Mesendoderm (in vitro differentiated cells): Measurements from ENCODE around the gene MKKS.

Source experiments
- DNase-seq: peaks from one replicate; pipeline ENCODE4 v3.0.0; 2013
- H2AK5ac ChIP-seq: 2 replicates; pipeline ENCODE4 v1.6.1; 2013; ENCODE audit warnings: low read length, inconsistent platforms
- H2BK120ac ChIP-seq: 2 replicates; pipeline ENCODE4 v1.6.1; 2013; ENCODE audit warnings: low read depth, mild to moderate bottlenecking, low read length, moderate library complexity, mixed read lengths
- H2BK15ac ChIP-seq: replicated peaks from 2 replicates; pipeline ENCODE4 v1.6.1; 2013; ENCODE audit warnings: low read depth, mild to moderate bottlenecking, moderate library complexity
- H2BK5ac ChIP-seq: 2 replicates; pipeline ENCODE4 v1.6.1; 2013; ENCODE audit warnings: low read length, inconsistent platforms
- H3K18ac ChIP-seq: 2 replicates; pipeline ENCODE4 v1.6.1; 2013; ENCODE audit warnings: mild to moderate bottlenecking, low read length, mixed read lengths
- H3K23ac ChIP-seq: one replicate; pipeline ENCODE4 v1.6.1; 2013; ENCODE audit warnings: low read length
- H3K27ac ChIP-seq: 2 replicates; pipeline ENCODE4 v1.5.1; 2013; ENCODE audit warnings: low read depth, mild to moderate bottlenecking, inconsistent platforms, low read length, moderate library complexity
- H3K27me3 ChIP-seq: 2 replicates; pipeline ENCODE4 v1.6.1; 2013; ENCODE audit warnings: low read length, control low read depth, mild to moderate bottlenecking, inconsistent platforms; ENCODE audit not compliant: insufficient read depth, poor library complexity
- H3K36me3 ChIP-seq: 2 replicates; pipeline ENCODE4 v1.6.1; 2013; ENCODE audit warnings: low read length, inconsistent platforms; ENCODE audit not compliant: control insufficient read depth, insufficient read depth
- H3K4ac ChIP-seq: one replicate; pipeline ENCODE4 v1.6.1; 2013; ENCODE audit warnings: low read depth, mild to moderate bottlenecking, low read length, moderate library complexity
- H3K4me1 ChIP-seq: 2 replicates; pipeline ENCODE4 v1.6.1; 2013; ENCODE audit warnings: low read depth, low read length, inconsistent platforms; ENCODE audit not compliant: control insufficient read depth
- H3K4me2 ChIP-seq: 2 replicates; pipeline ENCODE4 v1.6.1; 2013; ENCODE audit warnings: low read length
- H3K4me3 ChIP-seq: 2 replicates; pipeline ENCODE4 v1.5.1; 2013; ENCODE audit warnings: mild to moderate bottlenecking, low read length
- H3K56ac ChIP-seq: one replicate; pipeline ENCODE4 v1.6.1; 2013; ENCODE audit warnings: low read length
- H3K79me1 ChIP-seq: 2 replicates; pipeline ENCODE4 v1.6.1; 2013; ENCODE audit warnings: low read length, inconsistent platforms
- H3K79me2 ChIP-seq: 2 replicates; pipeline ENCODE4 v1.6.1; 2013; ENCODE audit warnings: mild to moderate bottlenecking, low read length; ENCODE audit not compliant: control insufficient read depth, insufficient read depth
- H3K9ac ChIP-seq: 2 replicates; pipeline ENCODE4 v1.6.1; 2013; ENCODE audit warnings: low read length, inconsistent platforms
- H4K5ac ChIP-seq: one replicate; pipeline ENCODE4 v1.6.1; 2013; ENCODE audit warnings: low read length
- H4K8ac ChIP-seq: one replicate; pipeline ENCODE4 v1.6.1; 2013; ENCODE audit warnings: low read depth, mild to moderate bottlenecking, control low read depth, low read length, moderate library complexity
- WGBS: extraction: QIAGEN DNeasy Blood & Tissue Kit; methylation state at CpG from one replicate; pipeline ENCODE4 v1.1.7; 2013; ENCODE audit warnings: low lambda C conversion rate, missing lambda C conversion rate; ENCODE audit not compliant: insufficient coverage; ENCODE audit errors: extremely low coverage; 5-methylcytosine and 5-hydroxymethylcytosine counted together

The MKKS gene

DNA sequence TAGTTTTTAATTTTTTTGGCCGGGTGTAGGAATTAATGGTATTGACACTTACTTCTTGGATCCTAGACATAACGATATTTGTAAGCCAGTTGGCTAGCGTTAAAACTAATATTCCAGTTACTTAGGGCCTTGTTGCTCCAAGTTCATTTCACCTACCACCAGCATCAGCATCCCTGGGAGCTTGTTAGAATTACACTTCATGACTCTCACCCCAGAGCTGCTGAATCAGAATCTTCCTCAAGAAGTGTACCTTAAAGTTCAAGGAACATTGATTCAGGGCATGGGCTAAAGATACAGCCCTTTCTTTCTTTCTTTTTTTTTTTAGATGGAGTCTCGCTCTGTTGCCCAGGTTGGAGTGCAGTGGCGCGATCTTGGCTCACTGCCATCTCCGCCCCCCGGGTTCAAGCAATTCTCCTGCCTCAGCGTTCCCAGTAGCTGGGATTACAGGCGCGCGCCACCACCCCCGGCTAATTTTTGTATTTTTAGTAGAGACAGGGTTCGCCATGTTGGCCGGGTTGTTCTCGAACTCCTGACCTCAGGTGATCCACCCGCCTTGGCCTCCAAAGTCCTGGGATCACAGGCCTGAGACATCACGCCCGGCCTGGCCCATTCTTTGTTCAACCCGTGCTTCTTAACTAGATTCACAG, 2.2 kb upstream of the MKKS start:
- DNase-seq = no peak
- no peak overlapping the region for H3K9ac ChIP-seq

DNA sequence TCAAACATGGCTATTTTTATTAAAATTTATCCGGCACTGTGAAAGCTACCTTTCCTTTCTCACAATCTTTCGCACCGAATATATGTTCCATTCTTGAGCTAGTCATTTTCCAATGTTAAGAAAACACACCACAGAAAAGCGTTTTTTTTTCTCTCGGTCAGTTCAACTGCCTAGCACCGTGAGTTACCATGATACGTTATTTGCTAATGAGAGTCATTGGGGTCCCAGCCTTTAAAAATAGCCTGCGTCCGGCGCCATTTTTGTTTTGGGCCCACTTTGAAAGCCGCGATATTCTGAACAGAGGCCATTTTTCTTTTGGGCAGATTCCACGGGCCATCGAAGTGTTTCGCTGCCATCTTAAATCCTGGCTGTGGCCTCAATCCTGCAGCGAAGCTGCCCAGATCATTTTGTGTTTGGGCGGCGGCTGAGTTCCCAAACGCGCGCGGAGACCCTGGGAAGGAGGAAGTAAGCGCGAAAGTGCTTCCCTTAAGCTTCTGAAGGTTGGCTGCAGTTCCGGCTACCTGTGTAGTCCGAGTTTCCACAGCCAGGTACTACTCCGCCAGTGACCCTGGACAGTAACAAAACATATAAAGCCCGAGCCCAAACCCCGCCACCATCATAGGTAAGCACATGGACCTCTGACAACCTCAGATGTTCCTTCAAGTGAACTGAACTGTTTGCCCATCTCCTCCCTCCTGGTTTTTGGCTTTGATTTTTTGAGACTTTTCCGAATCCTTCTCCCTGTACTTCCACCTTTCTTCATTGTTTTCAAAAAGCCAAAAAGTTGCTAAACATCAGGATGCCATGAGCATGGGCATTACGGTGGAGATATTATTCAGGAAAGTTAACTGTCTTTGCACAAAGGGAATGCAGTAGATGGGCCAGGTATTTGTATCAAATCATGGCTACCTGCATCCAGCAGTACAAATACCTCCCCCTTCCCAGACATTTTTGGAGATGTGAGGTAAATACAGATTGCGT, 1.1 kb upstream of the MKKS start, which contains the start of gene SLX4IP:
Gene SLX4IP (plus strand): TSS at position 474 of the 981 bp plus-strand sequence. CDS start 22,900 bp downstream, outside the sequence.
- peak within 1 kb of the TSS; percentile 43 for H3K27ac ChIP-seq
- H3K9ac ChIP-seq = peak within 1 kb of the TSS; percentile 91
- WGBS = no CpG with 5 or more reads among the region's 32 CpGs
- H3K23ac ChIP-seq = no peak within 1 kb of the TSS
- peak within 1 kb of the TSS; percentile 96 for H3K56ac ChIP-seq
- peak; percentile 99 for DNase-seq
- H2BK120ac ChIP-seq = no peak within 1 kb of the TSS
- peak within 1 kb of the TSS; percentile 82 for H3K4me3 ChIP-seq
- H3K79me1 ChIP-seq = peaks cover 12% of the 10 kb centered on the region
- H2BK15ac ChIP-seq = no peak within 1 kb of the TSS
- H3K79me2 ChIP-seq = peaks cover 16% of the 10 kb centered on the region
- H4K5ac ChIP-seq = no peak within 1 kb of the TSS
- no peaks in the 10 kb centered on the region for H3K36me3 ChIP-seq
- no peak within 1 kb of the TSS for H3K18ac ChIP-seq
- H3K4ac ChIP-seq = peak within 1 kb of the TSS; percentile 71
- H4K8ac ChIP-seq = no peak within 1 kb of the TSS
- H3K4me1 ChIP-seq = no peaks in the 10 kb centered on the region
- H2BK5ac ChIP-seq = peak within 1 kb of the TSS; percentile 47
- H2AK5ac ChIP-seq = no peak within 1 kb of the TSS
- H3K27me3 ChIP-seq = no peaks in the 10 kb centered on the region
- peak within 1 kb of the TSS; percentile 42 for H3K4me2 ChIP-seq

More for the DNA sequence above, 2.2 kb upstream of the MKKS start:
- Histone ChIP-seq H3K79me1 (peaks cover 8% of the 10 kb centered on the region), H3K4me1 (no peaks in the 10 kb centered on the region), H4K5ac (no peak overlapping the region), H3K4me2 (no peak overlapping the region), H3K27ac (no peak overlapping the region), H2BK5ac (no peak overlapping the region), H3K36me3 (no peaks in the 10 kb centered on the region), H2BK120ac (no peak overlapping the region), H4K8ac (no peak overlapping the region), H2AK5ac (no peak overlapping the region), H3K56ac (no peak overlapping the region), H3K79me2 (peaks cover 13% of the 10 kb centered on the region), H2BK15ac (no peak overlapping the region), H3K4ac (no peak overlapping the region), H3K23ac (no peak overlapping the region), H3K4me3 (no peak overlapping the region), H3K18ac (no peak overlapping the region), H3K27me3 (no peaks in the 10 kb centered on the region)
- no CpG with 5 or more reads among the region's 20 CpGs for WGBS

DNA sequence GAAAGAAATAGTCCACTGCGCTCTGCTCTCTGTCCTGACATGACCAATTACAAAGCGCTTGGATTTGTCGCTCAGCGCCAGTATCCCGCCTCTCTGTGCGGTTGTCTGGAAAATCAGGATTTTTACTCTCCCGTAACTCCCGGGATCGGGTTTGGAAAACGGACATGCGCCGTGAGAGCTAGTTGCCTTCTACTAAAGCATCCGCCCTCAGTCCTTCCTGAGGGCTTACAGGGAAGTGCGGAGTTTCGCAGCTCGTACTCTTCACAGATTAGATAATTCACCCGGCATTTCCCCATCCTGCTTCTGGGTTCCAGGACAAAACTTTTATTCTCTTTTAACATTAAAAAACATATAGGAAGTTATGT, 427 bp upstream of the MKKS start:
- Histone ChIP-seq H3K36me3 (no peaks in the 10 kb centered on the region), H4K8ac (no peak overlapping the region), H3K4me1 (no peaks in the 10 kb centered on the region), H3K27me3 (no peaks in the 10 kb centered on the region), H2AK5ac (no peak overlapping the region), H4K5ac (no peak overlapping the region), H2BK5ac (no peak overlapping the region), H2BK15ac (no peak overlapping the region), H3K79me2 (peaks cover 19% of the 10 kb centered on the region), H3K9ac (peak overlapping the region; percentile 85), H3K79me1 (peaks cover 14% of the 10 kb centered on the region), H3K27ac (no peak overlapping the region), H3K23ac (no peak overlapping the region), H3K4me3 (peak overlapping the region; percentile 64), H3K56ac (peak overlapping the region; percentile 78), H2BK120ac (no peak overlapping the region), H3K18ac (no peak overlapping the region), H3K4ac (no peak overlapping the region), H3K4me2 (peak overlapping the region; percentile 42)
- WGBS = no CpG with 5 or more reads among the region's 17 CpGs
- DNase-seq = peak; percentile 100

- Histone ChIP-seq H3K18ac (peak overlapping the region; percentile 16), H3K27me3 (no peaks in the 10 kb centered on the region), H3K79me1 (peaks cover 16% of the 10 kb centered on the region), H2AK5ac (peak overlapping the region; percentile 67), H3K56ac (peak overlapping the region; percentile 98), H3K9ac (peak overlapping the region; percentile 98), H4K5ac (no peak overlapping the region), H4K8ac (no peak overlapping the region), H2BK120ac (no peak overlapping the region), H3K4me1 (no peaks in the 10 kb centered on the region), H3K4me2 (peak overlapping the region; percentile 76), H3K4ac (peak overlapping the region; percentile 82), H3K27ac (no peak overlapping the region), H2BK5ac (peak overlapping the region; percentile 84), H3K36me3 (no peaks in the 10 kb centered on the region), H3K79me2 (peaks cover 25% of the 10 kb centered on the region), H3K4me3 (peak overlapping the region; percentile 90), H3K23ac (peak overlapping the region; percentile 90), H2BK15ac (no peak overlapping the region)
- no peak for DNase-seq
- WGBS = no CpG with 5 or more reads among the region's 30 CpGs
Observed at GRCh38 chr20:10433014-10433622, 904 bp downstream of the MKKS start.

DNA sequence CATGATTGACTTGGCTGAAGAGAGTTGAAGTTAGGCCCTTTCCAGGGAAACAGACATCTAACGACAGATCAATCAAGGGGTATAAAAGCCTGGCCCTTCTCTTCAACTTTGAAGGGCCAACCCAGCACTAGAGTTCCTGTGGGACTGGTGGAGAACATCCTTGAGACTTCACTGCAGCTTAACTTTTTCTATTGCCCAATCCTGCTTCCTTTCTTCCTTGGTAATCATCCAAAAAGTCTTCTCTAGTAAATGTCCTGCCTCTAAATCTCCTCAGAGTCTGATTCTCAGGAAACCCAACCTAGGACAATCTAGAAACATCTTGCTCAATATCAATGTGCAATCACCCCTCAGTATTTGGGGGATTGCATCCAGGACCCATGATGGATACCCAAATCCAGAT, 1.9 kb downstream of the MKKS start:
- no CpG with 5 or more reads among the region's 1 CpG for WGBS

More for the DNA sequence above, 1.9 kb downstream of the MKKS start:
- no peak overlapping the region for H4K8ac ChIP-seq
- DNase-seq = no peak
- no peak overlapping the region for H2BK120ac ChIP-seq
- peak overlapping the region; percentile 26 for H3K56ac ChIP-seq
- H3K18ac ChIP-seq = no peak overlapping the region
- no peak overlapping the region for H3K9ac ChIP-seq
- H3K27me3 ChIP-seq = no peaks in the 10 kb centered on the region
- peaks cover 16% of the 10 kb centered on the region for H3K79me1 ChIP-seq
- H3K4ac ChIP-seq = no peak overlapping the region
- no peak overlapping the region for H2BK15ac ChIP-seq
- H4K5ac ChIP-seq = no peak overlapping the region
- no peak overlapping the region for H2AK5ac ChIP-seq
- no peak overlapping the region for H3K27ac ChIP-seq
- H3K79me2 ChIP-seq = peaks cover 25% of the 10 kb centered on the region
- H3K36me3 ChIP-seq = no peaks in the 10 kb centered on the region
- H3K4me3 ChIP-seq = no peak overlapping the region
- no peak overlapping the region for H3K4me2 ChIP-seq
- no peaks in the 10 kb centered on the region for H3K4me1 ChIP-seq
- H3K23ac ChIP-seq = no peak overlapping the region
- no peak overlapping the region for H2BK5ac ChIP-seq
